HG03378 (cell line): ENCODE data around the gene ABCG1.

ENCODE experiments used
- ATAC-seq: cut with Tn5 transposase; IDR thresholded peaks from one replicate; pipeline ENCODE4 v1.9.1; 2021; ENCODE audit warnings: mild to moderate bottlenecking, moderate library complexity; ENCODE audit not compliant: unreplicated experiment

Gene ABCG1

DNA sequence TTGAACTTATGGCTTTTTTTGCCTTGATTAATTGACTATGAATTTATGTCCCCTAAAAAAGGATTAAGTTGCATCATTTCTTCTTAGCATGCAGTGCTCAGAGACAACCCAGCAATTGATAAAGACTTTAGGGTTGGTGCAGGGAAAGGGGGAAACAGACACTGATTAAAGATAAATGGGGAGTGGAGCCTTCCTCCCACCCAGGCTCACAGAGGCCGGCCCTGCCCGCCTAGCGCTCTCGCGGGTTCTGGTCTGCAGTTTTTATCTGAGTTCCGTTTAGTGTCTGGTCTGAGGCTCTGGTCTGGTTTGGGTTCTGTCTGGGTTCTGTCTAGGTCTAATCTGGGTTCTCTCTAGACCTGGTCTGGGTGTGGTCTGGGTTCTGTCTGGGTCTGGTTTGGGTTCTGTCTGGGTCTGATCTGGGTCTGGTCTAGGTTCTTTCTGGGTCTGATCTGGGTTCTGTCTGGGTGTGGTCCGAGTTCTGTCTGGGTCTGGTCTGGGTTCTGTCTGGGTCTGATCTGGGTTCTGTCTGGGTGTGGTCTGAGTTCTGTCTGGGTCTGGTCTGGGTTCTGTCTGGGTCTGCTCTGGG, 48.1 kb downstream of the ABCG1 start:
- no peak for ATAC-seq

DNA sequence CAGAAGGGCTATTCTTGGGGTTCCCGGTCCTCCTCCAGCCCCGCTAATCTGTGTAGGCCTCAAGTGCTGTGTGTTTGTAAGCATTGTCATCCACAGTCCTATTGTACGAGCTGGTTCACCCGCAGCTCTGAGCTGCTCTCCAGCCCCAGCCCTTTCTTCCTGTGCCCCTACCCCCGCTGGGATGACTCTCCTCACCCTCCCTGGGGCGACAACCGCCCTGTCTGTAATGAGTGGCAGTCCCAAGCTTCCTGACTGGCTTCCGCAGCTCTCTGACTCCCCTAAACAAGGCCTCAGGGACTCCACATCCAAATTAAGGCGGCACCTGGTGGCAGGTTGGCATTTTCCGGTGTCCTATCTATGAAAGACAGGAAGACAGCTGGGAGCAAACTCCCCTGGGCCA, 50.4 kb downstream of the ABCG1 start:
- ATAC-seq = no peak

DNA sequence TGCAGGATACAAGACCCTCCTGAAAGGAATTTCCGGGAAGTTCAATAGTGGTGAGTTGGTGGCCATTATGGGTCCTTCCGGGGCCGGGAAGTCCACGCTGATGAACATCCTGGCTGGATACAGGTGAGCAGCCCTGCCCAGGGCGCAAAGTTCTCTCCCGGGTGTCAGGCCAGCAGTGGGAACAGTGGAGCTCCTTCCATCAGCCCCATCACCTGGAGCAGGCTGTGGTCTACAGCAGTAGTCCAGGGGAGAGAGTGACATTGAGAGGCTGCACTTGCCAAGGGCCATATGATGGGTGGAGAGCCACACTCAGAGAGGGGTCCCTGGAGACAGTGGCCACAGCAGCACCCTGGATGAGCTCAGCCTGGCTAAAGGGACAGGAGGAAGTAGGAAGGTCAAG, 52.1 kb downstream of the ABCG1 start:
- no peak for ATAC-seq

DNA sequence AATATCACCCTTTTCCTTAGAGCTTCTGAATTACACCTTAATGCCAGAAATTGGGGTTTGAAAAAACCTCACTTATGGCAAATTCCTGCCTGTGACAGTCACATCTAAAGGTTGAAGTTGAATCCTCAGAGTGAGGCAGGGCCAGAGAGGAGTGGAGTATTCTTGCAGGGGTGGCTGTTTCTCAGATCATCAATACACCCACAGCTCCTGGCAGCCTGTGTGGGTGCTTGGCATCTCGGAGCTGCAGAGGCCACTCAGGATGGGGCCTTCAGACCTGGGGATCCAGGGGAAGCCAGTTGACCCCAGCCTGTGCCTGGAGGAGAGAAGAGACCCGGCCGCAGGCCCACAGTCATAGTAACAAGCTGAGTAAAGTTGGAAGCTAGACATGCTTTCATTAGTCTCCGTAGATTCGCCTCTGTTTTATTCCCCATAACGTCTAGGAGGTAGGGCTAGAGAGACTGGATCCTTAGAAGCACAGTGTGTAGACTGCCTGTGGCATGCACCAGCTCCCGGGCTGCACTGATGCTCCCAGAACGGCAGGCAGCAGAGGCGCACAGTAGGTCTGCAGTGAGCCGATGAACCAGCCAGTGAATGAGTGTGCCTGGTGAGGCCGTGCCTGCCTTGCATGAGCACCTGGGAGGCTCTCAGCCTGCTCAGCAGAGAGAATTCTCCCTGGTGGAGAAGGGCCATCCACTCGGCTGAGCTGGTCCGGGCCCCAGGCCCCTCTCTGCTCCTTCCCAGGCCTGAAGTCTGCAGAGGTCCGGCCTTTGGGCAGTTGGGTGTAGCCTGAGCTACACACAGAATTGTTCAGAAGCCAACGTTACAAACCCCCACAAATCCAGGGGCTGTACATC, 53.4 kb downstream of the ABCG1 start:
- no peak for ATAC-seq

DNA sequence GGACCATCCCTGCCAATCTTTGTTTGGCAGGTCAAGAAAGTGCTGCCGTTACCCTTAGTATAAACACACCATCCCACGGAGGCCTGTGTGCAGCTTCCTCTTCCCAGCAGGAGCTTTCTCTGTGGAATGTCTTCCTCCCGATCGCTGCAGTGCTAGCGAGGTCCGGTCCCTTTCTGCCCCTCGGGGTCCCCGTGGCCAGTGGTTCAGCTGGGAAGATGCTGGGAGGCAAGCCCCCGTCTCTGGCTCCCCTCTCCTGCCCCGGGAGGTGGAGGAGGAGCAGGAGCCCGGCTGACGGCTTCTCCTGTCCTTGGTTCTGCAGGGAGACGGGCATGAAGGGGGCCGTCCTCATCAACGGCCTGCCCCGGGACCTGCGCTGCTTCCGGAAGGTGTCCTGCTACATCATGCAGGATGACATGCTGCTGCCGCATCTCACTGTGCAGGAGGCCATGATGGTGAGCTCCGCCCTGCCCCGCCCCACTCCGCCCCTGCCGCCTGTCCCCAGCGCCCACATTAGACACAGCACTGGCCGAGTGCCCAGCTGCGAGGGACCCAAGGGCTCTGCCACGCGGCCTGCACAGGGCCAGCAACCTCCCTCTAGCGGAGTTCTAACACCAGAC, 54.2 kb downstream of the ABCG1 start:
- no peak for ATAC-seq

DNA sequence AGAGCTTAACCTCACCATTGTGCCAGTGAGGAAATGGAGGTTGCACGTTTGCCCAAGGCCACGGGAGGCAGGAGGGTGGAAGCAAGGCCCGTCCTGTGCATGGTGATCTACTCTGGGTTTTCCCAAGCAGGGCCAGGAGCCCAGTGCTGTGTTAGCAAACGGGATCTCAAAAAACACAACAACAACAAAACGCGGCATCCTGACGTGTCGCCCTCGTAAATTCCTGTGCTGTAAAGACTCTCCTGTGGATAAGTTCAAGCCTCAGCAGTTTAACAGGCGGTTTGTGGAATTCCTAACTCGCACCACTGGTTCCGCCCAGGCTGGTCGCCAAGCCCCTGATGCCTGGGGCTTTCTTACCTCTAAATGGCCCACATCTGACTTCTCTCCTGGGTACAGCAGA, 57.1 kb downstream of the ABCG1 start:
- ATAC-seq = no peak

DNA sequence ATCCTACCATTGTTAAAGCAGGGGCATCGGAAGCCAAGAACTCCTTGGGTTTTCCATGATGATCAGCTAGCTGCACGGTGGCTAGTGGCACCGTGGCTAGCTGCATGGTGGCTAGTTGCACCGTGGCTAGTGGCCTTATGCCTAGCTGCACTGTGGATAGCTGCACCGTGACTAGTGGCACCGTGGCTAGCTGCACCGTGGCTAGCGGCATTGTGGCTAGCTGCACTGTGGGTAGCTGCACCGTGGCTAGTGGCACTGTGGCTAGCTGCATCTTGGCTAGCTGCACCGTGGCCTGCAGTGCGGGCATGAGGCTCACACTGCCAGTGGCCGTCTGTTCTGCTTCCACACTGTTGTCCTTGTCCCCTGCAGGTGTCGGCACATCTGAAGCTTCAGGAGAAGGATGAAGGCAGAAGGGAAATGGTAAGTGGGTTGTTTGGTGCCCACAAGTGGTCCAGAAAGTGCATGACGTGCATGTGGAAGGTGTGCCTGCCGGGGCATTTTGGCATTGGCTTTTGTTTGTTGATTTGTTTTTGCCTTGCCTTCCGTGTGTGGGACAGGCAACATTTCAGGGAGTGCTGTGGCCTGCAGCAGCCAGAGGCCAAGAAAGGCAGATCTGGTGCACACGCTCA, 57.7 kb downstream of the ABCG1 start:
- no peak for ATAC-seq

DNA sequence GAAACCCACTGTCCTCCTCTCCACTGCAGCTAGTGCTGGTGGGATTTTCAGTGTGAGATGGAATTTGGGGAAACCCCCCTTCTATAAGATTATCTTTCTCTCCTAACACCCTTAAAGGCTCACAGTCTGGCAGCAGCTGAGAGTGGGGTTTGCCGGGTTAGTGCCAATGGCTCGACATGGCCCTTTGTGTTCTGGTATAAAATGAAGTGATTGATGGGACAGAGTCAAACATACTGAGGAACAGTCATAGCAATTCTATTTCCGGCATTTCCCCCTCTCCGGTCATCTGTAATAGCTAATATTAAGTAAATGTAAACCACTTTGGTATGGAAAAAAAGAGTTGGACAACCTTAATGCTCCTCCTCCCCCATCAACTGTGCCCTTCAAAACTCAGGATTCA, 58.7 kb downstream of the ABCG1 start:
- ATAC-seq = no peak

DNA sequence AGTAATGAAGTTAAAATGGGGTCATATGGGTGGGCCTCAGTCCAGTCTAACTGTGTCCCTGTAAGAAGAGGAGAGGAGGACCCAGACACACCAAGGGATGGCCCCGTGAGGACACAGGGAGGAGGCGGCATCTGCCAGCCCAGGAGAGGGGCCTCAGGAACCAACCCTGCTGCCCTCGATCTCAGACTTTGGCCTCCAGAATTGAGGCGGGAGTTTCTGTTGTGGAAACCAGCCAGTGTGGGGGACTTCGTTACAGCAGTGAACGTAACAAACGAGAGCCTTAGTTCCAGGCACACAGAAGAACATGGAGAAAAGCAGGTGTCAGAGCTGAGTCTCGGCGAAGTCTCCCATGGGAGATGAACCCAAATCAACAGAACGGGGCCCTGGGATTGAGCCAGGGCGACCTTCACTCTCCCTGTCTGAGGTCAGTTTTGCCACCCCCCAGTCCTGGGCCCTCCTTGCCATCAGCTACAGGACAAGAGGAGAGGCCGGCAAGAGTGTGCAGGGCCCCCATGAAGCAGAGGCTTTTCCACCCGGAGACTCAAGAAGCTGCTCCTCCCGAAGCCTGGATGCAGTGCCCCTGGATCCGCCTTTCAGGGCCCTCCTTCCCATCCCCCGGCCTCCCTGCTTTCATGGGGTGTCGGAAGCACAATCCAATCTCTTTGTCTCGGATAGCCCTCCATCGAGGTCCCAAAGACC, 59.7 kb downstream of the ABCG1 start:
- ATAC-seq = no peak

- no peak for ATAC-seq
These were observed 60.5 kb downstream of the ABCG1 start for GRCh38 chr21:42279341-42279871.

- ATAC-seq = no peak
These were observed 60.9 kb downstream of the ABCG1 start for GRCh38 chr21:42279888-42280287.

GRCh38 chr21:42280356-42281180, 61.6 kb downstream of the ABCG1 start:
- no peak for ATAC-seq

DNA sequence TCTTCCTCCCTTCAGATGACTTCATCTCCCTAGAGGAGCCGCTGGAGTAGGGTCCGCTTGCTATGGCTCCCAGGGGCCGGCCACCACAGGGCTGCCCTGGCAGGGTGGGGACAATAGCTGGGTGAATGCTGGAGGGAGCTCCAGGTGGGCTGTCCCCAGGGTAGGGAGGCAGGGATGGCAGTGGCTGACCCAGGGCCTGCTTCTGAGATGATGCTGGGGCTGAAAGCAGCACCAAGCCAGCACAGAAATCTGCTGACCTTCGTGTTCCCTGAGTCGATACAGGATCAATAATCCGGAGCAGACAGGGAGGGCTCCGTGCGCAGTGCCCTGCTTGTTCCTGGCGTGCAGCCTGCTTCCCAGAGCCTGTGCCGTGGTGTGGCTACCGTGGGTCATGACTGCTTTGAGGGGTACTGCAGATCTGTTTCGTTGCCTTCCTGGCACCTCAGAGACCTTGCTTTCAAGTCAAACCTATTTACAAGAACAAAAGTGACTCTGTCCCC, 62.3 kb downstream of the ABCG1 start:
- ATAC-seq = no peak

DNA sequence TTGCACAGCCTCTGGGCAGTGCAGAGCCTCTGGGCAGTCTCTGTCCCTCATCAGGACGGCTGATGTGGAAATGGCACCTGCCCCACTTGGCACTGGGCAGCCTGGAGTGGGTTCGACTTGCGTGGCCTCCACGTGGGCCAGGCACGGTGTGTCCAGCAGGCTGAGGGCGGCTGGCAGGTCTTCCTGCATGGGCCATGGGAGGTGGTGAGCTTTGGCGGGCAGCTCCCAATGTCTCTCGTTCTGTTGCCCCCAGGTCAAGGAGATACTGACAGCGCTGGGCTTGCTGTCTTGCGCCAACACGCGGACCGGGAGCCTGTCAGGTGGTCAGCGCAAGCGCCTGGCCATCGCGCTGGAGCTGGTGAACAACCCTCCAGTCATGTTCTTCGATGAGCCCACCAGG, 63.1 kb downstream of the ABCG1 start:
- ATAC-seq = no peak

- no peak for ATAC-seq
These were observed 63.8 kb downstream of the ABCG1 start for GRCh38 chr21:42282715-42283114.

DNA sequence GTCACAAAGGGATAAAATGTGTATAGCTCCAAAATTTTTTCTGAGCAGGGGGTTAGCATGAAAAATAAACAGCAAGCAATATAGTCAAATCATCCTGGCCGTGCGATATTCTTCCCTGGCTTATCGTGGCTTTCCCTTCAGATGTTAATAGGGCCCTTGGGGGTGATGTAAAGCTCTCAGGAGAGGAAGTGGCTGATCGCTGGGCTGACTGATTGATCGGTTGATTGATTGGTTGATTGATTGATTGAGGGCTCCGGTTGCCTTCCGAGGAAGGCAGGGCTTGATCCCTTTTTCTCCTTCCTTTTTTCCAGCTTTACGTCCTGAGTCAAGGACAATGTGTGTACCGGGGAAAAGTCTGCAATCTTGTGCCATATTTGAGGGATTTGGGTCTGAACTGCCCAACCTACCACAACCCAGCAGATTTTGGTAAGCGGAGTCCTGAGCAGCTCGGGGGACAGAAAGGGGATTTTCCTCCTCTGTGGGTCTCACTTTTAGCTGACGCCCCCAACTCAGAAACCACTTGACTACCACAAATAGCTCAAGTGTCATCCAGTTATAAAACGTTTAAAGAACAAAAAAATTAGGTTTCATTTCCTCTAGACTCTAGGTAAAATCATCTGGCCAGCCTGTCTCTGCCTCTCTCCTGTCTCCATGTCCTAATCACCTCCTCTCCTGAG, 66.8 kb downstream of the ABCG1 start:
- ATAC-seq = no peak

- no peak for ATAC-seq
These were observed 67.5 kb downstream of the ABCG1 start for GRCh38 chr21:42286416-42286815.

DNA sequence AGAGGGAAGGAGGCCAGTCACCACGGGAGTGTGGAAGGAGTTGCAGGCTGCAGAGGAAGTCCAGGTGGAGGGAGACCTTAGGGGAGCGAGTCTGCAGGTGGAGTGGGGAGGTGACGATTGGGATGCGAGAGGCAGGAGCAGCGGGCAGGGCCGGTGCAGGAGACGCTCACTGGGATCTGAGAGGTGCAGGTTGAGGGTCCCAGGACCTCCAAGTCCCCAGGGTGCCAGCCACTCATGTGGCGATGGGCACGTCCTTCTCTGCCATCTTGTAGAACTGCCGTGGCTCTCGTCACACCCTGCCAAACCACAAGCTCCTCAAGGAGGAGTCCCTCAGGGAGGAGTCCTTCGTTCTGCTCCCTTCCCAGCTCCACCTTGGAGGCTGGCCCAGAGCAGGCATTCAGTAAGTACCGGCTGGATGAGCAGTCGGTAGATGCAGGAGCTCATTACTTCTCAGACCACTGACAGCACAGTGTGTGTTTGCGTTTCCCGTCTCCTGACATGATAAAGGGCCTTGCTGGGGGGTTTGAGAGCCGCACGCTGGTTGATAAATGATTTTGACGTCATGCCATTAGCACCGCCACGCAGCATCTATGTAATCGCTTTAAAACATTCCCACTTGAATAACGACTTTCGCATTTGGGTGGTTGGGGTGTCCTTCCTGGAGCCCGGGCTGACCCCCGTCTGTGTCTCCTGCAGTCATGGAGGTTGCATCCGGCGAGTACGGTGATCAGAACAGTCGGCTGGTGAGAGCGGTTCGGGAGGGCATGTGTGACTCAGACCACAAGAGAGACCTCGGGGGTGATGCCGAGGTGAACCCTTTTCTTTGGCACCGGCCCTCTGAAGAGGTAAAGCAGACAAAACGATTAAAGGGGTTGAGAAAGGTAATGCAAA, 68.5 kb downstream of the ABCG1 start:
- no peak for ATAC-seq
